GM10266 (cell line): Measurements from ENCODE around the gene SORL1-AS1.

Source experiments
- DNase-seq: peaks from one replicate; pipeline ENCODE4 v3.0.0; 2012; ENCODE audit errors: extremely low spot score
- TF ChIP-seq, protein P1 (sequence below): IDR thresholded peaks from 2 replicates; pipeline ENCODE4 v1.5.1; 2012; ENCODE audit warnings: mild to moderate bottlenecking, low read depth; ENCODE audit not compliant: control insufficient read depth, insufficient read depth; ENCODE audit errors: missing control alignments

Gene SORL1-AS1

GRCh38 chr11:121418625-121419114 is 34.1 kb downstream of the SORL1-AS1 start:
- DNase-seq, result no peak
- TF ChIP-seq, protein P1, sequence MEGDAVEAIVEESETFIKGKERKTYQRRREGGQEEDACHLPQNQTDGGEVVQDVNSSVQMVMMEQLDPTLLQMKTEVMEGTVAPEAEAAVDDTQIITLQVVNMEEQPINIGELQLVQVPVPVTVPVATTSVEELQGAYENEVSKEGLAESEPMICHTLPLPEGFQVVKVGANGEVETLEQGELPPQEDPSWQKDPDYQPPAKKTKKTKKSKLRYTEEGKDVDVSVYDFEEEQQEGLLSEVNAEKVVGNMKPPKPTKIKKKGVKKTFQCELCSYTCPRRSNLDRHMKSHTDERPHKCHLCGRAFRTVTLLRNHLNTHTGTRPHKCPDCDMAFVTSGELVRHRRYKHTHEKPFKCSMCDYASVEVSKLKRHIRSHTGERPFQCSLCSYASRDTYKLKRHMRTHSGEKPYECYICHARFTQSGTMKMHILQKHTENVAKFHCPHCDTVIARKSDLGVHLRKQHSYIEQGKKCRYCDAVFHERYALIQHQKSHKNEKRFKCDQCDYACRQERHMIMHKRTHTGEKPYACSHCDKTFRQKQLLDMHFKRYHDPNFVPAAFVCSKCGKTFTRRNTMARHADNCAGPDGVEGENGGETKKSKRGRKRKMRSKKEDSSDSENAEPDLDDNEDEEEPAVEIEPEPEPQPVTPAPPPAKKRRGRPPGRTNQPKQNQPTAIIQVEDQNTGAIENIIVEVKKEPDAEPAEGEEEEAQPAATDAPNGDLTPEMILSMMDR, result no peak

DNA sequence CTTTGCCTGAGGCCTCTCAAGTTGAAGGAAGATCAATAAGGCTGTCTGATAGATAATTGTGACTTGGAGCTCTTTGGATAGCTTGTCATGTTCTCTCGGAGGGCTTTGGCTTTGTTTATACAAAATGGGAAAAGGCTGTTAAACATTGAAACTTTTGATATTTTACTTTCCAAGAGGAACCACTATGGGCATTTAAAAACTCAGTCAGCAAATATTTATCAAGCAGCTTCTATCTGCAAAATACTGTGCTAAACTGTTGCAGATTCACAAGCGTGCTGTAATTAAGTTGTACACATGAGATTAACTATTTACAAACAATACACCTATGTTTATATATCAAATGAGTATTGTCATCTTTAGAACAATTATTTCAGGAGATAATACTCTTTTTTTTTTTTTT is 35.2 kb downstream of the SORL1-AS1 start:
- no peak for DNase-seq
- TF ChIP-seq, protein P1, result no peak

DNA sequence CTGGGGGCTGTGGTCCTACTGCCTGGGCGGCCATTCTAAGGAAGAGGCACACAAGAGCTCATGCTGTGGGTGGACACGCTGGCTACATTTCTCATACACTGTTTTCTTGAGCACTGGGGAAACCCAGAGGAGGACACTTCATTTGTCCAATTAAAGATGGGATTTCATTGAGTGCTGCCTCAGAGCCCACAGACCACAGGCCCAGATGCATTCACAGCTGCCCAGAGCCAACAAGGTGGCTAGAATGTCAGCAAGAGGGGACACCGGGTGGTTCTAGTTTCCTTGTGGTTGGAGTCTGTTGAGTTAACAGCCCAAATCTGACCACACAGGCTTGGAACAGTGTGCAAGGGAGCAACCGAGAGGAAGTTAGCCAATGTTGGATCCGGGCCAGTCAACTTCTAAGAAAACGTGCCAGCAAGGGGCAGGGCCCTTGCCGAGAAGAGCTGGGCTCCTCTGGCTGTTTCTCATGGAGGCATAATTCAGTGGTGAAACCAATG is 35.7 kb downstream of the SORL1-AS1 start:
- TF ChIP-seq, protein P1, result no peak
- DNase-seq, result peak; percentile 49

DNA sequence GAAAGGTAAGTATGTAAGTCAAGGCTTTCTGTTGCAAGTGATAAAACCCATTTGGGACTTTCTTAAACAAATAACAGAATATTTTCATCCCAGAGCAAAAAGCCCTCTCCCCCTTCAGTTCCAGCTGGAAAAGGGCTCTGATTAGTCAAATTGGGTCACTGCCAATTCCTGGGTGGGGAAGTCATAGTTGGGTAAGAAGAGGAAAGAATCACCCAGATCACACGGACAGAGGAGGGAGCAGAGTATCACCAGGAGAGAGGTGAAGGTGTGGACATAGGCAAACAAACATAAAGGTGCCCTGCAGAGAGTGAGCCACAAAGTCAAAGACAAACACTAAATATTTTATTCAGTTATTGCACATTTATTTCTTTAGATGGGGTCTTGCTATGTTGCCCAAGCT is 36.9 kb downstream of the SORL1-AS1 start:
- no peak for DNase-seq
- TF ChIP-seq, protein P1, result no peak

- no peak for DNase-seq
- TF ChIP-seq, protein P1, result no peak
Measured at GRCh38 chr11:121414141-121414913, 38.4 kb downstream of the SORL1-AS1 start.

GRCh38 chr11:121412711-121413415 is 39.9 kb downstream of the SORL1-AS1 start:
- TF ChIP-seq, protein P1, result no peak
- no peak for DNase-seq
